K562 (cell line): ENCODE results near the gene LRMDA. TPM values are rescaled to one million over a fixed set of nuclear protein-coding genes. Genes with fewer than 3 reads are reported as not detected.

Source experiments
- ATAC-seq: fragments of 200-7000 bp; cut with Tn5 transposase; 3 replicates; pipeline ENCODE4 v1.9.1; 2020; ENCODE audit warnings: moderate library complexity
- BruUV-seq: library from RNA; stranded (reverse); fragments of 400-500 nt; replicated peaks from 2 replicates; lab custom pipeline; 2021; lab: Mats Ljungman, UMichigan
- CTCF ChIA-PET: fragments of 300-600 bp; formaldehyde crosslinking; extraction: SDS; loops from one replicate; lab custom pipeline; 2021; ENCODE audit warnings: low intra/inter-chr PET ratio; lab: Yijun Ruan, JAX
- POLR2A ChIA-PET: fragments of 300-600, 350-650 bp; sonication (Branson Sonifier 250); formaldehyde crosslinking; extraction: SDS; loops from one replicate; lab custom pipeline; 2021; ENCODE audit warnings: antibody characterized with exemption, inconsistent platforms; lab: Yijun Ruan, JAX
- DNase-seq, 4 experiments: peaks; one replicate each; pipeline versions ENCODE4 v3.0.0 to v3.0.0-alpha.2; 2011 to 2018; ENCODE audit warnings: low spot score in 3 of 4, mixed read lengths in 3 of 4; ENCODE audit errors: extremely low read depth in 1 of 4
- FAIRE-seq: peaks from 2 replicates; lab custom pipeline; 2011; peaks lifted over from hg19 to GRCh38; lab: Jason Lieb, UNC
- H2AFZ ChIP-seq: 2 replicates; pipeline ENCODE4 v1.6.0; 2011; ENCODE audit warnings: low read depth, low read length, control low read depth, inconsistent platforms
- H3K27ac ChIP-seq: fragments of 200-600 bp; 3 replicates; pipeline ENCODE4 v1.8.0; 2011; ENCODE audit warnings: low read depth, mild to moderate bottlenecking, control low read depth, inconsistent platforms, low read length, moderate library complexity, mixed read lengths; ENCODE audit errors: extremely low read depth
- H3K27me3 ChIP-seq, 2 experiments: fragments of 300-600 bp in 1 of 2; 2 replicates in 1 of 2; 3 replicates in 1 of 2; pipeline versions ENCODE4 v1.6.0 to v1.8.0; 2011; ENCODE audit warnings: inconsistent platforms in 2 of 2, low read length in 2 of 2, mild to moderate bottlenecking in 1 of 2, mixed read lengths in 1 of 2, moderate library complexity in 1 of 2; ENCODE audit not compliant: control insufficient read depth in 2 of 2, insufficient read depth in 2 of 2
- H3K36me3 ChIP-seq: fragments of 300-600 bp; 3 replicates; pipeline ENCODE4 v1.8.0; 2011; ENCODE audit warnings: mild to moderate bottlenecking, low read length, inconsistent platforms; ENCODE audit not compliant: control insufficient read depth, insufficient read depth
- H3K4me1 ChIP-seq, 2 experiments: fragments of 200-600 bp in 1 of 2; replicated peaks in 1 of 2; 2 replicates in 1 of 2; 3 replicates in 1 of 2; pipeline versions ENCODE4 v1.5.1 to v1.8.0; 2011; ENCODE audit warnings: inconsistent platforms in 2 of 2, low read length in 2 of 2, mild to moderate bottlenecking in 1 of 2, mixed read lengths in 1 of 2, moderate library complexity in 1 of 2; ENCODE audit not compliant: control insufficient read depth in 2 of 2, insufficient read depth in 2 of 2
- H3K4me2 ChIP-seq: 2 replicates; pipeline ENCODE4 v1.6.1; 2011; ENCODE audit warnings: low read length, control low read depth, inconsistent platforms, mixed read lengths; ENCODE audit not compliant: insufficient read depth
- H3K4me3 ChIP-seq: fragments of 200-600 bp; sonication (generic), shearing (Covaris generic); 2 replicates; pipeline ENCODE4 v1.5.1; 2016; ENCODE audit warnings: control low read depth, inconsistent platforms
- H3K79me2 ChIP-seq: fragments of 200-600 bp; 3 replicates; pipeline ENCODE4 v1.8.0; 2011; ENCODE audit warnings: low read length, inconsistent platforms; ENCODE audit not compliant: control insufficient read depth, insufficient read depth
- H3K9ac ChIP-seq, 2 experiments: 2 replicates each; pipeline versions ENCODE4 v1.6.0 to v1.6.1; 2011; ENCODE audit warnings: low read depth in 2 of 2, low read length in 2 of 2, control low read depth in 1 of 2, inconsistent platforms in 1 of 2, mild to moderate bottlenecking in 1 of 2, mixed read lengths in 1 of 2; ENCODE audit not compliant: insufficient read depth in 1 of 2
- H3K9me1 ChIP-seq: one replicate; pipeline ENCODE4 v1.6.0; 2011; ENCODE audit warnings: inconsistent platforms, mild to moderate bottlenecking, low read length, moderate library complexity; ENCODE audit not compliant: control insufficient read depth, insufficient read depth
- H3K9me3 ChIP-seq: replicated peaks from 2 replicates; pipeline ENCODE4 v1.5.1; 2011; ENCODE audit warnings: low read depth, low read length, inconsistent platforms; ENCODE audit not compliant: control insufficient read depth, insufficient read depth
- H4K20me1 ChIP-seq: replicated peaks from 2 replicates; pipeline ENCODE4 v1.6.1; 2011; ENCODE audit warnings: low read length, inconsistent platforms, mixed read lengths; ENCODE audit not compliant: control insufficient read depth, insufficient read depth
- CREB3 ChIP-seq: fragments of 450-650 bp; conservative IDR thresholded peaks from 2 replicates; pipeline ENCODE4 v1.6.1; 2016; ENCODE audit warnings: missing genetic modification characterization, low read depth, mild to moderate bottlenecking, missing compliant biosample characterization, moderate library complexity
- GABPA ChIP-seq: fragments of 200-800 bp; sonication (Bioruptor generic); conservative IDR thresholded peaks from 2 replicates; pipeline ENCODE4 v1.6.1; 2016; ENCODE audit warnings: low read depth, missing genetic modification characterization, missing compliant biosample characterization
- PCBP2 ChIP-seq: fragments of 200-400 bp; formaldehyde crosslinking; IDR thresholded peaks from 2 replicates; pipeline ENCODE4 v1.6.1; 2018; ENCODE audit warnings: low read length, low read depth, mild to moderate bottlenecking, moderate library complexity; ENCODE audit not compliant: poor library complexity, severe bottlenecking
- ZNF174 ChIP-seq: fragments of 250-450 bp; sonication (Bioruptor Pico); IDR thresholded peaks from 2 replicates; pipeline ENCODE4 v1.4.0; 2020; ENCODE audit warnings: mild to moderate bottlenecking
- WGBS: fragments of 100-300 bp; shearing (Covaris generic); methylation state at CpG from one replicate; pipeline ENCODE4 v1.1.6; 2016; ENCODE audit warnings: low coverage, mixed read lengths; ENCODE audit not compliant: insufficient coverage; ENCODE audit errors: missing lambda C conversion rate; 5-methylcytosine and 5-hydroxymethylcytosine counted together
- in situ Hi-C: fragments of 300-500 bp; cut with MboI; formaldehyde crosslinking; loops from 4 replicates; pipeline ENCODE4 v1.15.0; 2018; ENCODE audit warnings: inconsistent platforms, mixed read lengths
- intact Hi-C: fragments of 100-400 bp; cut with micrococcal nuclease; formaldehyde crosslinking; loops from 2 replicates; pipeline ENCODE4 v1.14.2; 2022
- polyA plus RNA-seq, 8 experiments: library from polyadenylated mRNA; depleted of rRNA in 4 of 8; stranded (reverse) in 5 of 8; unstranded in 3 of 8; fragments of >200 nt; fragmentation: Nextera tagmentation in 2 of 8; fragmentation: Illumina TruSeq in 1 of 8; extraction: Ambion mirVana in 2 of 8; extraction: Trizol in 1 of 8; gene quantifications; 2 replicates each; pipeline versions ENCODE4 v1.2.1 to v1.2.3, GENCODE V29; 2011 to 2014; ENCODE audit warnings: inconsistent platforms in 1 of 8, missing spikeins in 1 of 8
- total RNA-seq, 7 experiments: library from RNA; depleted of rRNA in 6 of 7; stranded (reverse); fragments of >200 nt in 6 of 7; fragmentation: Illumina TruSeq in 2 of 7; extraction: Trizol in 2 of 7; gene quantifications; 2 replicates each; pipeline versions ENCODE4 v1.2.1 to v1.2.3, GENCODE V29; 2011 to 2021; ENCODE audit warnings: low replicate concordance in 1 of 7
- TF ChIP-seq, protein P1 (sequence below): fragments of 250-450 bp; sonication (Bioruptor Pico); IDR thresholded peaks from 2 replicates; pipeline ENCODE4 v1.8.0; 2022; ENCODE audit warnings: moderate library complexity, mild to moderate bottlenecking, inconsistent platforms
- TF ChIP-seq, protein P2 (sequence below): fragments of 450-650 bp; formaldehyde crosslinking; IDR thresholded peaks from 2 replicates; pipeline ENCODE4 v1.4.0; 2022; ENCODE audit warnings: missing genetic modification characterization

LRMDA gene
- total and polyA plus RNA-seq, 9 of the 15 experiments (the other 6 are each of a cell fraction or from before 2014, with no cell fraction given): 0.25 TPM; not detected in 8

- no TSS peak for BruUV-seq
- WGBS: 0% methylated on average over 7 of the region's 7 CpGs
Observed at GRCh38 chr10:76130892-76131291, 699.5 kb downstream of the LRMDA start.

More at GRCh38 chr10:76130892-76131291, 699.5 kb downstream of the LRMDA start:
- Histone ChIP-seq H3K9ac (no peak overlapping the region), H3K9me1 (no peaks in the 10 kb centered on the region), H3K27me3 (no peaks in the 10 kb centered on the region), H2AFZ (no peak overlapping the region), H4K20me1 (no peaks in the 10 kb centered on the region), H3K79me2 (no peaks in the 10 kb centered on the region), H3K4me1 (no peaks in the 10 kb centered on the region), H3K27ac (no peak overlapping the region), H3K4me2 (no peak overlapping the region), H3K36me3 (no peaks in the 10 kb centered on the region), H3K4me3 (no peak overlapping the region), H3K9me3 (no peaks in the 10 kb centered on the region)
- TF ChIP-seq GABPA (tag) (no peak), CREB3 (no peak), ZNF174 (CRISPR knock-in tag) (no peak), PCBP2 (no peak)
- TF ChIP-seq, protein P1, sequence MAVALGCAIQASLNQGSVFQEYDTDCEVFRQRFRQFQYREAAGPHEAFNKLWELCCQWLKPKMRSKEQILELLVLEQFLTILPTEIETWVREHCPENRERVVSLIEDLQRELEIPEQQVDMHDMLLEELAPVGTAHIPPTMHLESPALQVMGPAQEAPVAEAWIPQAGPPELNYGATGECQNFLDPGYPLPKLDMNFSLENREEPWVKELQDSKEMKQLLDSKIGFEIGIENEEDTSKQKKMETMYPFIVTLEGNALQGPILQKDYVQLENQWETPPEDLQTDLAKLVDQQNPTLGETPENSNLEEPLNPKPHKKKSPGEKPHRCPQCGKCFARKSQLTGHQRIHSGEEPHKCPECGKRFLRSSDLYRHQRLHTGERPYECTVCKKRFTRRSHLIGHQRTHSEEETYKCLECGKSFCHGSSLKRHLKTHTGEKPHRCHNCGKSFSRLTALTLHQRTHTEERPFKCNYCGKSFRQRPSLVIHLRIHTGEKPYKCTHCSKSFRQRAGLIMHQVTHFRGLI: no peak
- TF ChIP-seq, protein P2, sequence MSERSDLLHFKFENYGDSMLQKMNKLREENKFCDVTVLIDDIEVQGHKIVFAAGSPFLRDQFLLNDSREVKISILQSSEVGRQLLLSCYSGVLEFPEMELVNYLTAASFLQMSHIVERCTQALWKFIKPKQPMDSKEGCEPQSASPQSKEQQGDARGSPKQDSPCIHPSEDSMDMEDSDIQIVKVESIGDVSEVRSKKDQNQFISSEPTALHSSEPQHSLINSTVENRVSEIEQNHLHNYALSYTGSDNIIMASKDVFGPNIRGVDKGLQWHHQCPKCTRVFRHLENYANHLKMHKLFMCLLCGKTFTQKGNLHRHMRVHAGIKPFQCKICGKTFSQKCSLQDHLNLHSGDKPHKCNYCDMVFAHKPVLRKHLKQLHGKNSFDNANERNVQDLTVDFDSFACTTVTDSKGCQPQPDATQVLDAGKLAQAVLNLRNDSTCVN (CRISPR knock-in tag): no peak
- POLR2A ChIA-PET: no interaction called here
- in situ Hi-C loops: no loop called here
- DNase-seq (no peak), ATAC-seq (no peak), FAIRE-seq (no peak)
- intact Hi-C loops: no loop called here
- CTCF ChIA-PET: no interaction called here
